Fibroblast of skin of abdomen (primary cell): ENCODE data around the gene GMFB.

Experiments used
- DNase-seq: peaks from one replicate; pipeline ENCODE4 v3.0.0-alpha.2; 2013

The GMFB gene

GRCh38 chr14:54425068-54425467 lies 63.7 kb downstream of the GMFB start:
- DNase-seq: no peak
